B cell (primary cell): ENCODE results near the gene POFUT2. TPM values are rescaled to one million over a fixed set of nuclear protein-coding genes. Genes with fewer than 3 reads are reported as not detected.

Experiments
- ATAC-seq: fragments of 200-7000 bp; cut with Tn5 transposase; one replicate; pipeline ENCODE4 v1.10.0; 2021; ENCODE audit warnings: low read depth, mild to moderate bottlenecking, moderate number of reproducible peaks, moderate library complexity
- CTCF ChIA-PET: fragments of 350-600 bp; sonication (Branson Sonifier 250); formaldehyde crosslinking; loops from one replicate; lab custom pipeline; 2021; ENCODE audit warnings: antibody characterized with exemption, inconsistent platforms; lab: Charles Lee
- POLR2A ChIA-PET: fragments of 350-600 bp; sonication (Branson Sonifier 250); formaldehyde crosslinking; loops from one replicate; lab custom pipeline; 2021; ENCODE audit warnings: antibody characterized with exemption; lab: Charles Lee
- DNase-seq: peaks from one replicate; pipeline ENCODE4 v3.0.0; 2013
- H2AFZ ChIP-seq: 2 replicates; pipeline ENCODE4 v1.6.1; 2012; ENCODE audit warnings: mild to moderate bottlenecking, low read depth, low read length; ENCODE audit not compliant: insufficient read depth, poor library complexity, severe bottlenecking
- H3K27ac ChIP-seq, 2 donors: 1 replicate in 1 of 2; 2 replicates in 1 of 2; pipeline ENCODE4 v1.5.1; 2012 to 2013; ENCODE audit warnings: low read length in 2 of 2, mild to moderate bottlenecking in 2 of 2, moderate library complexity in 1 of 2
- H3K27me3 ChIP-seq, 4 experiments: fragments of 200-600 bp in 1 of 4; sonication (generic) in 1 of 4; replicated peaks in 1 of 4; 1 replicate in 2 of 4; 2 replicates in 2 of 4; pipeline versions ENCODE4 v1.6.1 to v1.7.0; 2013 to 2016; ENCODE audit warnings: low read length in 3 of 4, mild to moderate bottlenecking in 2 of 4, mixed read lengths in 1 of 4, moderate library complexity in 1 of 4; ENCODE audit not compliant: insufficient read depth in 4 of 4, control insufficient read depth in 3 of 4; ENCODE audit errors: control extremely low read depth in 1 of 4
- H3K36me3 ChIP-seq, 2 experiments: replicated peaks in 1 of 2; 1 replicate in 1 of 2; 2 replicates in 1 of 2; pipeline versions ENCODE4 v1.6.1 to v1.7.1; 2013; ENCODE audit warnings: low read length in 1 of 2; ENCODE audit not compliant: insufficient read depth in 2 of 2, control insufficient read depth in 1 of 2; ENCODE audit errors: control extremely low read depth in 1 of 2, extremely low read depth in 1 of 2
- H3K4me1 ChIP-seq, 2 donors: fragments of 200-600 bp in 1 of 2; sonication (generic) in 1 of 2; 1 replicate in 1 of 2; 2 replicates in 1 of 2; pipeline versions ENCODE4 v1.5.1 to v1.6.1; 2013 to 2017; ENCODE audit warnings: low read length in 2 of 2; ENCODE audit not compliant: control insufficient read depth in 2 of 2, insufficient read depth in 2 of 2
- H3K4me2 ChIP-seq: replicated peaks from 2 replicates; pipeline ENCODE3; 2012; ENCODE audit warnings: mild to moderate bottlenecking, low read depth, low read length; ENCODE audit not compliant: poor library complexity, severe bottlenecking
- H3K4me3 ChIP-seq, 5 experiments: fragments of 200-600 bp in 1 of 5; sonication (generic) in 1 of 5; 1 replicate in 3 of 5; 2 replicates in 2 of 5; pipeline versions ENCODE4 v1.5.1 to v1.7.0; 2011 to 2016; ENCODE audit warnings: low read length in 4 of 5, mild to moderate bottlenecking in 4 of 5, low read depth in 2 of 5, control low read depth in 1 of 5, moderate library complexity in 1 of 5; ENCODE audit not compliant: insufficient read depth in 1 of 5; ENCODE audit errors: control extremely low read depth in 1 of 5, extremely low read depth in 1 of 5
- H3K79me2 ChIP-seq: fragments of 200-600 bp; sonication (generic); one replicate; pipeline ENCODE4 v1.6.0; 2016; ENCODE audit warnings: low read length; ENCODE audit not compliant: control insufficient read depth, insufficient read depth
- H3K9ac ChIP-seq: fragments of 200-600 bp; sonication (generic); 2 replicates; pipeline ENCODE4 v1.6.1; 2017; ENCODE audit warnings: mild to moderate bottlenecking, low read length, moderate library complexity
- H3K9me3 ChIP-seq, 3 donors: one replicate each; pipeline versions ENCODE4 v1.6.1 to v1.7.1; 2013; ENCODE audit warnings: low read length in 2 of 3; ENCODE audit not compliant: control insufficient read depth in 2 of 3, insufficient read depth in 1 of 3; ENCODE audit errors: control extremely low read depth in 1 of 3
- H4K20me1 ChIP-seq: 2 replicates; pipeline ENCODE4 v1.6.0; 2012; ENCODE audit warnings: mild to moderate bottlenecking, low read length; ENCODE audit not compliant: insufficient read depth, control insufficient read depth, poor library complexity, severe bottlenecking
- H3K27ac Mint-ChIP-seq: one replicate; pipeline ENCODE4 v1.8.0; 2021; ENCODE audit warnings: mixed read lengths
- H3K27me3 Mint-ChIP-seq: one replicate; pipeline ENCODE4 v1.8.0; 2021; ENCODE audit warnings: mixed read lengths
- H3K4me1 Mint-ChIP-seq: one replicate; pipeline ENCODE4 v1.8.0; 2021; ENCODE audit warnings: mixed read lengths
- H3K4me3 Mint-ChIP-seq: one replicate; pipeline ENCODE4 v1.8.0; 2021; ENCODE audit warnings: mixed read lengths
- H3K9me3 Mint-ChIP-seq: one replicate; pipeline ENCODE4 v1.8.0; 2022; ENCODE audit warnings: mixed read lengths; ENCODE audit not compliant: insufficient read depth
- CTCF ChIP-seq: fragments of 200-600 bp; IDR thresholded peaks from one replicate; pipeline ENCODE4 v1.8.0; 2022; ENCODE audit warnings: antibody characterized with exemption, mild to moderate bottlenecking
- EZH2 ChIP-seq: IDR thresholded peaks from 2 replicates; pipeline ENCODE4 v1.6.1; 2012; ENCODE audit warnings: borderline replicate concordance, low read depth, mild to moderate bottlenecking, moderate library complexity, low read length; ENCODE audit not compliant: insufficient read depth, poor library complexity, severe bottlenecking
- WGBS: methylation state at CpG from one replicate; pipeline ENCODE4 v1.1.5; 2013; ENCODE audit warnings: missing lambda C conversion rate; ENCODE audit not compliant: insufficient coverage; 5-methylcytosine and 5-hydroxymethylcytosine counted together
- intact Hi-C: fragments of 100-400 bp; cut with micrococcal nuclease; formaldehyde crosslinking; loops from one replicate; pipeline ENCODE4 v1.10.0; 2022
- polyA plus RNA-seq: library from polyadenylated mRNA; depleted of rRNA; stranded (reverse); fragments of >200 nt; gene quantifications from 2 replicates; pipeline ENCODE4 v1.2.3, GENCODE V29; 2012
- total RNA-seq, 2 donors: library from RNA; stranded (reverse); fragments of 120-200 nt in 1 of 2; gene quantifications; 1 replicate in 1 of 2; 2 replicates in 1 of 2; pipeline versions ENCODE4 v1.2.3 to v1.2.4, GENCODE V29; 2013 to 2022

Gene POFUT2
- total and polyA plus RNA-seq, 2 donors (not counting 1 experiment from before 2014, with no cell fraction given): 38.3 to 41.8 TPM

- intact Hi-C loops: no loop called here
- DNase-seq (no peak), ATAC-seq (no peak)
- POLR2A ChIA-PET: no interaction called here
- H3K9me3 ChIP-seq: peaks cover 0 to 11% (median 3%) of the 10 kb centered on the region in 3 donors
- H3K27me3 ChIP-seq: peaks cover 0 to 5% (median 2%) of the 10 kb centered on the region in 4 experiments
- H3K9me3 Mint-ChIP-seq: no peaks in the 10 kb centered on the region
- CTCF ChIA-PET: no interaction called here
- H3K79me2 ChIP-seq: no peaks in the 10 kb centered on the region
- no peak overlapping the region for H3K4me3 Mint-ChIP-seq
- H2AFZ ChIP-seq: no peak overlapping the region
- H3K9ac ChIP-seq: no peak overlapping the region
- 82% methylated on average over 10 of the region's 13 CpGs for WGBS
- no peak for TF ChIP-seq EZH2
- no peak for TF ChIP-seq CTCF
- H3K4me3 ChIP-seq: no peak overlapping the region
- no peaks in the 10 kb centered on the region for H3K36me3 ChIP-seq
- H3K4me1 ChIP-seq: no peaks in the 10 kb centered on the region
- H3K27ac ChIP-seq: no peak overlapping the region
- no peak overlapping the region for H3K4me2 ChIP-seq
- no peaks in the 10 kb centered on the region for H3K4me1 Mint-ChIP-seq
- no peaks in the 10 kb centered on the region for H4K20me1 ChIP-seq
- peaks cover 18% of the 10 kb centered on the region for H3K27me3 Mint-ChIP-seq
- no peak overlapping the region for H3K27ac Mint-ChIP-seq
Observed at GRCh38 chr21:45248301-45248892, 39.3 kb downstream of the POFUT2 start.

GRCh38 chr21:45246386-45247320 is 41.0 kb downstream of the POFUT2 start:
- DNase-seq (no peak), ATAC-seq (no peak)
- Mint-ChIP-seq H3K4me1 (no peaks in the 10 kb centered on the region), H3K9me3 (no peaks in the 10 kb centered on the region), H3K4me3 (no peak overlapping the region), H3K27ac (no peak overlapping the region), H3K27me3 (peaks cover 21% of the 10 kb centered on the region)
- H3K4me3 ChIP-seq: no peak overlapping the region
- POLR2A ChIA-PET: no interaction called here
- H3K4me2 ChIP-seq: no peak overlapping the region
- CTCF ChIA-PET: no interaction called here
- H3K79me2 ChIP-seq: no peaks in the 10 kb centered on the region
- H3K27ac ChIP-seq: no peak overlapping the region
- TF ChIP-seq EZH2 (no peak), CTCF (no peak)
- H3K4me1 ChIP-seq: no peaks in the 10 kb centered on the region
- 92% methylated on average over 13 of the region's 20 CpGs for WGBS
- no peak overlapping the region for H3K9ac ChIP-seq
- no peaks in the 10 kb centered on the region for H4K20me1 ChIP-seq
- H2AFZ ChIP-seq: no peak overlapping the region
- H3K36me3 ChIP-seq: no peaks in the 10 kb centered on the region
- intact Hi-C loops: no loop called here
- H3K9me3 ChIP-seq: peaks cover 0 to 23% (median 3%) of the 10 kb centered on the region in 3 donors
- H3K27me3 ChIP-seq: peaks cover 0 to 3% (median 0%) of the 10 kb centered on the region in 4 experiments
